Measurements from ENCODE around the gene BUD23. TPM values are rescaled to one million over a fixed set of nuclear protein-coding genes. Genes with fewer than 3 reads are reported as not detected.
A peak's percentile ranks its signal among the peaks of the same experiment; 100 is the strongest.
"Not testable (repeated sequence)": the region's sequence is repeated elsewhere in the genome, so short reads cannot be mapped to it uniquely, and the experiment has no call there.

BUD23 gene
- polyA plus RNA-seq, 3 donors: 88.5 to 112 (median 93.8) TPM

GRCh38 chr7:73652541-73652949 lies 30.9 kb upstream of the BUD23 start:
- DNase-seq (ENCODE audit: extremely low read depth in 1 of 11, low read depth in 9 of 11, low spot score in 4 of 11): no peak

GRCh38 chr7:73655309-73655708 lies 28.1 kb upstream of the BUD23 start:
- not testable (repeated sequence) for DNase-seq (ENCODE audit: extremely low read depth in 1 of 11, low read depth in 9 of 11, low spot score in 4 of 11)

- no peak for DNase-seq (ENCODE audit: extremely low read depth in 1 of 11, low read depth in 9 of 11, low spot score in 4 of 11)
These were observed 23.4 kb upstream of the BUD23 start for GRCh38 chr7:73659983-73660382.

- not testable (repeated sequence) for DNase-seq (ENCODE audit: extremely low read depth in 1 of 11, low read depth in 9 of 11, low spot score in 4 of 11)
These were observed 22.8 kb upstream of the BUD23 start for GRCh38 chr7:73660594-73660993.

GRCh38 chr7:73663033-73663432 lies 20.4 kb upstream of the BUD23 start:
- DNase-seq (ENCODE audit: extremely low read depth in 1 of 11, low read depth in 9 of 11, low spot score in 4 of 11): no peak

- peak; percentile 59 to 93 (median 86) for DNase-seq (ENCODE audit: extremely low read depth in 1 of 11, low read depth in 9 of 11, low spot score in 4 of 11)
These were observed 15.9 kb upstream of the BUD23 start, which contains the start of gene VPS37D for GRCh38 chr7:73667344-73668102. Gene VPS37D, plus strand, starts transcription at chr7:73667831. Its CDS starts 128 bp downstream, at chr7:73667959.

- no peak for DNase-seq (ENCODE audit: extremely low read depth in 1 of 11, low read depth in 9 of 11, low spot score in 4 of 11)
These were observed 15.1 kb upstream of the BUD23 start for GRCh38 chr7:73668103-73668885.

GRCh38 chr7:73668886-73669230 lies 14.5 kb upstream of the BUD23 start:
- DNase-seq (ENCODE audit: extremely low read depth in 1 of 11, low read depth in 9 of 11, low spot score in 4 of 11): peak in 1 of 11 donors; percentile 43

GRCh38 chr7:73669288-73669701 lies 14.1 kb upstream of the BUD23 start:
- no peak for DNase-seq (ENCODE audit: extremely low read depth in 1 of 11, low read depth in 9 of 11, low spot score in 4 of 11)

- no peak for DNase-seq (ENCODE audit: extremely low read depth in 1 of 11, low read depth in 9 of 11, low spot score in 4 of 11)
These were observed 13.5 kb upstream of the BUD23 start for GRCh38 chr7:73669858-73670385.

- DNase-seq (ENCODE audit: extremely low read depth in 1 of 11, low read depth in 9 of 11, low spot score in 4 of 11): no peak
These were observed 12.1 kb upstream of the BUD23 start for GRCh38 chr7:73671322-73671661.

- no peak for DNase-seq (ENCODE audit: extremely low read depth in 1 of 11, low read depth in 9 of 11, low spot score in 4 of 11)
These were observed 11.4 kb upstream of the BUD23 start for GRCh38 chr7:73671857-73672445.

GRCh38 chr7:73674468-73675124 lies 8.8 kb upstream of the BUD23 start:
- DNase-seq (ENCODE audit: extremely low read depth in 1 of 11, low read depth in 9 of 11, low spot score in 4 of 11): no peak

- DNase-seq (ENCODE audit: extremely low read depth in 1 of 11, low read depth in 9 of 11, low spot score in 4 of 11): not testable (repeated sequence)
These were observed 7.3 kb upstream of the BUD23 start for GRCh38 chr7:73676062-73676461.

GRCh38 chr7:73678862-73679261 lies 4.5 kb upstream of the BUD23 start:
- no peak for DNase-seq (ENCODE audit: extremely low read depth in 1 of 11, low read depth in 9 of 11, low spot score in 4 of 11)

GRCh38 chr7:73679709-73680108 lies 3.7 kb upstream of the BUD23 start:
- DNase-seq (ENCODE audit: extremely low read depth in 1 of 11, low read depth in 9 of 11, low spot score in 4 of 11): no peak

GRCh38 chr7:73680501-73680900 lies 2.9 kb upstream of the BUD23 start:
- no peak for DNase-seq (ENCODE audit: extremely low read depth in 1 of 11, low read depth in 9 of 11, low spot score in 4 of 11)

GRCh38 chr7:73681031-73681430 lies 2.4 kb upstream of the BUD23 start:
- no peak for DNase-seq (ENCODE audit: extremely low read depth in 1 of 11, low read depth in 9 of 11, low spot score in 4 of 11)

GRCh38 chr7:73682745-73683055 lies 697 bp upstream of the BUD23 start:
- DNase-seq (ENCODE audit: extremely low read depth in 1 of 11, low read depth in 9 of 11, low spot score in 4 of 11): no peak

Measured in renal cortex interstitium (tissue), 11 donors.